Kidney (tissue), 19 donors: ENCODE results near the gene PRAMEF9. TPM values are rescaled to one million over a fixed set of nuclear protein-coding genes. Genes with fewer than 3 reads are reported as not detected.
"Not testable (repeated sequence)": the region's sequence is repeated elsewhere in the genome, so short reads cannot be mapped to it uniquely, and the experiment has no call there.

Source experiments
- DNase-seq, 5 donors: peaks; one replicate each; pipeline ENCODE4 v3.0.0-alpha.2; 2013 to 2020
- FAIRE-seq: peaks from 2 replicates; lab custom pipeline; 2012; peaks lifted over from hg19 to GRCh38; lab: Jason Lieb, UNC
- H3K27ac ChIP-seq, 2 donors: one replicate each; pipeline ENCODE4 v1.7.0; 2013; ENCODE audit warnings: low read depth in 2 of 2, low read length in 2 of 2, inconsistent platforms in 1 of 2
- H3K27me3 ChIP-seq: one replicate; pipeline ENCODE4 v1.7.1; 2013; ENCODE audit warnings: low read length, inconsistent platforms; ENCODE audit not compliant: control insufficient read depth, insufficient read depth
- H3K36me3 ChIP-seq, 3 donors: one replicate each; pipeline versions ENCODE4 v1.7.0 to v1.7.1; 2013; ENCODE audit warnings: low read length in 3 of 3, control low read depth in 1 of 3, inconsistent platforms in 1 of 3; ENCODE audit not compliant: insufficient read depth in 3 of 3, control insufficient read depth in 2 of 3
- H3K4me1 ChIP-seq, 3 donors: one replicate each; pipeline versions ENCODE4 v1.7.0 to v1.7.1; 2013; ENCODE audit warnings: low read length in 3 of 3, inconsistent platforms in 1 of 3, low read depth in 1 of 3; ENCODE audit not compliant: control insufficient read depth in 2 of 3, insufficient read depth in 2 of 3
- H3K4me3 ChIP-seq, 3 donors: one replicate each; pipeline versions ENCODE4 v1.7.0 to v1.8.1; 2013; ENCODE audit warnings: low read length in 3 of 3, control low read depth in 1 of 3, inconsistent platforms in 1 of 3
- H3K9ac ChIP-seq, 3 donors: one replicate each; pipeline versions ENCODE4 v1.7.0 to v1.7.1; 2013; ENCODE audit warnings: low read length in 3 of 3, control low read depth in 1 of 3, inconsistent platforms in 1 of 3
- H3K9me3 ChIP-seq, 3 donors: one replicate each; pipeline versions ENCODE4 v1.7.0 to v1.7.1; 2013; ENCODE audit warnings: low read length in 3 of 3, control low read depth in 1 of 3, inconsistent platforms in 1 of 3; ENCODE audit not compliant: control insufficient read depth in 2 of 3, insufficient read depth in 1 of 3
- intact Hi-C: fragments of 100-400 bp; cut with DNase I; formaldehyde crosslinking; loops from one replicate; pipeline ENCODE4 v1.11.1; 2022
- long read RNA-seq, 10 donors: library from polyadenylated mRNA in 1 of 10; unstranded in 1 of 10; transcript quantifications; one replicate each; pipeline ENCODE4 v2.0.0 and lab custom pipeline, GENCODE V29; 2021 to 2026
- polyA plus RNA-seq: library from polyadenylated mRNA; stranded (reverse); fragments of 350-450 nt; fragmentation: Illumina TruSeq; extraction: RNeasy Lipid Tissue Mini Kit (QIAGEN cat#74804); gene quantifications from one replicate; pipeline ENCODE4 v1.2.3, GENCODE V29; 2014; ENCODE audit warnings: low read depth, low replicate concordance; ENCODE audit not compliant: insufficient read depth
- total RNA-seq: library from RNA; stranded (reverse); fragmentation: NEBNext Ultra II Directional; extraction: Animal tissue kit (Norgen Biotek cat#: 25700); gene quantifications from one replicate; pipeline ENCODE4 v1.2.1, GENCODE V29; 2021
- donor health status: control.
- donor health status: control.
- donor health status: DM: yes; HTN: yes; CAD: no.
- donor health status: Normal renal cell carcinoma (clear cell type).

PRAMEF9 gene
- total RNA-seq (not detected), polyA plus RNA-seq (not detected)
- long read RNA-seq, donor 1: 0 reads
- long read RNA-seq, donor 2: 0 reads
- long read RNA-seq, donor 3: 0 reads
- long read RNA-seq, donor 4: 0 reads
- long read RNA-seq, donor 5: 0 reads
- long read RNA-seq, donor 6: 0 reads
- long read RNA-seq, donor 7: 0 reads
- long read RNA-seq, donor 8: 0 reads
- long read RNA-seq, donor 9: 0 reads
- long read RNA-seq, donor 10: 0 reads

DNA sequence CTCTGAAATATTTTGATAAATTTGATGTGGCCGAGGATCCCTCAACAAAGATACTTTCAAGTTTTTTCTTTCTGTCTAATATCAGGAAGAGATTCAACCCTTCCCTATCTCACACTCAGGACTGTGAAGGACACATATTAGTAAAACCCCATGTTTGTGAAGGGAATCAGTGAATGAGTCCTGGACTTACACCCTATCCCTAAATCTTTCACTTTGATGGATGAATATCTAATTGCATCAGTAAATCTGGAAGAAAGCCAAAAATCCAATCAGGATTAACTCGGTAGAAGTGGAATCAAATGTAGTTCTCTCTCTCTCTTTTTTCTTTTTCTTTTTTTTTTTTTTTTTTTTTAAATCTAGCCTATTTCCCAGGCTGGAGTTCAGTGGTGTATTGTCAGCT, at the start of gene PRAMEF9:
TSS of gene PRAMEF9 (plus strand) at position 301 of the 400 bp plus-strand sequence. CDS start 3,433 bp downstream, outside the sequence.
- H3K4me3 ChIP-seq, FAIRE-seq, DNase-seq, intact Hi-C loops, H3K27ac ChIP-seq, H3K9ac ChIP-seq, H3K36me3 ChIP-seq, H3K4me1 ChIP-seq, H3K9me3 ChIP-seq, H3K27me3 ChIP-seq: not testable (repeated sequence)

- H3K4me3 ChIP-seq, H3K9ac ChIP-seq, H3K27me3 ChIP-seq, H3K36me3 ChIP-seq, H3K9me3 ChIP-seq, intact Hi-C loops, DNase-seq, FAIRE-seq, H3K27ac ChIP-seq, H3K4me1 ChIP-seq: not testable (repeated sequence)
These were observed 15.7 kb upstream of the PRAMEF9 start, which contains the start of gene PRAMEF26 for GRCh38 chr1:13155909-13156308. Gene PRAMEF26, minus strand, starts transcription at chr1:13156009. Its CDS starts 2,914 bp downstream, at chr1:13153095.

GRCh38 chr1:13165531-13165930, 6.1 kb upstream of the PRAMEF9 start, which contains the start of gene HNRNPCL4:
Gene HNRNPCL4, minus strand, starts transcription at chr1:13165631. Its CDS starts 164 bp downstream, at chr1:13165467.
- FAIRE-seq, intact Hi-C loops: not testable (repeated sequence)

DNA sequence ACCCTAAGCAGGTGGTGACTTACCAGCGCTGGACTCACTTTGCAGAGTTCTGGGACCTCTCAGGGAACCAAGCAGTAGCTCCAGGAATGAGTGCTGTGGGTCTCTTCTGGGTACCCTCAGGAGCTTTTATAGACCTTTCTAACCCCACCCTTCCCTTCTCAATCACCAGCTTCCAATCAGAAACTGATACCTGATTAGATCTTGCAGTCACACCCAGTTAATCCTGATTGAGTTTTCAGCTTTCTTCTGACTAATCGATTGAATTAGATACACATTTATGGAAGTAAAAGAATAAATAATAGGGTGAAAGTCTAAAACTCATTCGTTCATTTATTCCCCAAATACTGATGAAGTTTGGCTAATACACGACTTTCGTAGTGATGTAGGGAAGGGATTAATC, 29.7 kb downstream of the PRAMEF9 start, which contains the start of gene PRAMEF13:
TSS of gene PRAMEF13 (minus strand) at position 101 of the 400 bp plus-strand sequence. CDS start 1,820 bp downstream, outside the sequence.
- H3K4me1 ChIP-seq, H3K27ac ChIP-seq, FAIRE-seq, H3K9me3 ChIP-seq, DNase-seq, H3K9ac ChIP-seq, intact Hi-C loops, H3K36me3 ChIP-seq, H3K4me3 ChIP-seq, H3K27me3 ChIP-seq: not testable (repeated sequence)

More at GRCh38 chr1:13165531-13165930, 6.1 kb upstream of the PRAMEF9 start, which contains the start of gene HNRNPCL4:
- H3K36me3 ChIP-seq, H3K4me1 ChIP-seq, H3K9me3 ChIP-seq, H3K9ac ChIP-seq, H3K27ac ChIP-seq, H3K4me3 ChIP-seq, H3K27me3 ChIP-seq, DNase-seq: not testable (repeated sequence)

DNA sequence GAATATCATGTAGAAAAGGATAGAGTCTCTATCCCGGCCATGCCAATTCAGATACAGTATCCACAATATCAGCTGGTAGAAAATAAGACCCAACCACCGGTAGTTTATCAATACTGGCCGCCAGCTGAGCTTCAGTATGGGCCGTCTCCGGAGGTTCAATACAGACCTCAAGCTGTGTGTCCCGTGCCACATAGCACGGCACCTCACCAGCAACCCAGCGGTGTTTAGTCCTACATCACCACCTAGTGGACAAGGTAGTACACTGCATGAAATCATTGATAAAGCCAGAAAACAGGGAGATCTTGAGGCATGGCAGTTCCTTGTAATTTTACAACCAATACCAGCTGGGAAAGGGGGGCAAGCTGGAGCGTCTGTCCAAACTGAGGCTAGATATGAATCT, 37.1 kb downstream of the PRAMEF9 start:
- H3K27me3 ChIP-seq, intact Hi-C loops, H3K9me3 ChIP-seq, H3K4me1 ChIP-seq, H3K4me3 ChIP-seq, FAIRE-seq, H3K9ac ChIP-seq, H3K27ac ChIP-seq, DNase-seq, H3K36me3 ChIP-seq: not testable (repeated sequence)

DNA sequence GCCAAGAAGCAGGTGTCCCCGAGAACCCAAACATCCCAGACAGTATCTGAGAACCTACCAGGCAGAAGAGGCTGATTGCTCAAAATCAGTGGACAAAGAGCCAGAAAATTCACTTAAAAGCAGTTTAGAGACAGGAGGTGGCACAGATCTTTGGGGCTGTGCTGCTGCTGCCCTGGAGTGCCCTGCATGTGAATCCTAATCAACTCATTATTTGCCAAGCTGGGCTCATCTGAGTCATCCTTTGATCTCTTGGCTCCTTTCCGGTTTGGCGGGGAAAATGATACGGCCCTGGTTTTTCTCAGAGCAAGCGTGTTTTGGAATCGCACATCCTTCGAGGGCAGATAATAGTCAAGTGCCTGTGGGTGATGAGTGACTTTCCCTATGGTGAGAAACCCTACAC, 45.0 kb downstream of the PRAMEF9 start:
- H3K36me3 ChIP-seq, H3K4me1 ChIP-seq, H3K27me3 ChIP-seq, H3K9me3 ChIP-seq, FAIRE-seq, H3K4me3 ChIP-seq, H3K9ac ChIP-seq, H3K27ac ChIP-seq, intact Hi-C loops, DNase-seq: not testable (repeated sequence)

DNA sequence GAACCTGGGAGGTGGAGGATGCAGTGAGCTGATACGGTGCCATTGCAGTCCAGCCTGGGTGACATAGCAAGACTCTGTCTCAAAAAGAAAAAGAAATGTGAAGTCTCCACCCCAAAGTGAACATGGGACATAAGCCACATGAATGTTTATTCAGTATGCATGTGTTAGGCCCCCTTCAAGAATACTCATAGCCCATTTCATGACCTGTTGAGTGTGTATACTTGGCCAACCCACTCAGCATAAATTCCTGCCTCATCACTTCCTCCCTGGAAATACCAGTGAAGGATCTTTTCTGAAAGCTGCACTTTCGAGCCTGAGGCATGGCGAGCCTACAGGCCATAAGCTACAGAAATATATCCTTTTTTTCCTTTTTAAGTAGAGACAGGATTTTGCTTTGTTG, 47.6 kb downstream of the PRAMEF9 start:
- H3K36me3 ChIP-seq, H3K4me1 ChIP-seq, intact Hi-C loops, H3K9ac ChIP-seq, H3K27me3 ChIP-seq, DNase-seq, FAIRE-seq, H3K9me3 ChIP-seq, H3K4me3 ChIP-seq, H3K27ac ChIP-seq: not testable (repeated sequence)

DNA sequence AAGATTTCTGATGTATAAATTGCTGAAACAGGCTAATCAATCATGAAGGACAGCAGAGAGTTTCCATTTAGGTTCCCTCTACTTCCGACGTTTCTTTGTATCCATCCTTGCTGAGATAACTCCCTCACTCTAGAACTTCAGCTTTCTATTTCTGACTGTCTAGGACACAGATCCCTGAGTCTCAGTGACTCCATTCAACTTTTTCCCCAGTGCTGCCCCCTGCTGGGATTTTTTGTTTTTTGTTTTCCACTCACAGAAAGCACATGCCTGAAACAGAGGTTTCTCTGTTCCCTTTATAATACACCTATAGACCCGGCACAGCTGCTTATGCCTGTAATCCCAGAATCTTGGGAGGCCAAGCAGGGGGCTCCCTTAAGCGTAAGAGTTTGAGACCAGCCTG, 51.1 kb downstream of the PRAMEF9 start:
- FAIRE-seq, H3K9ac ChIP-seq, H3K27ac ChIP-seq, intact Hi-C loops, DNase-seq, H3K27me3 ChIP-seq, H3K9me3 ChIP-seq, H3K36me3 ChIP-seq, H3K4me3 ChIP-seq, H3K4me1 ChIP-seq: not testable (repeated sequence)
